Left lung (tissue), 10 donors: Measurements from ENCODE around the gene SLC35E2B. TPM values are rescaled to one million over a fixed set of nuclear protein-coding genes. Genes with fewer than 3 reads are reported as not detected.
"Not testable (repeated sequence)": the region's sequence is repeated elsewhere in the genome, so short reads cannot be mapped to it uniquely, and the experiment has no call there.

Experiments used
- ATAC-seq: fragments of 200-7000 bp; cut with Tn5 transposase; one replicate; pipeline ENCODE4 v1.9.1; 2020; ENCODE audit warnings: moderate library complexity
- DNase-seq, 4 donors: peaks; one replicate each; pipeline ENCODE4 v3.0.0-alpha.2; 2013 to 2020
- H3K27ac ChIP-seq, 2 donors: fragments of 200-600 bp; sonication (generic) in 1 of 2; one replicate each; pipeline versions ENCODE4 v1.5.0 to v1.8.0; 2020 to 2021
- H3K27me3 ChIP-seq, 2 donors: fragments of 200-600 bp; sonication (generic) in 1 of 2; one replicate each; pipeline versions ENCODE4 v1.5.0 to v1.8.0; 2020 to 2021
- H3K36me3 ChIP-seq, 2 donors: fragments of 200-600 bp; sonication (generic) in 1 of 2; one replicate each; pipeline versions ENCODE4 v1.5.0 to v1.8.0; 2020 to 2021
- H3K4me1 ChIP-seq, 2 donors: fragments of 200-600 bp; one replicate each; pipeline ENCODE4 v1.8.0; 2021
- H3K4me3 ChIP-seq, 2 donors: fragments of 200-600 bp; sonication (generic) in 1 of 2; one replicate each; pipeline versions ENCODE4 v1.5.0 to v1.8.0; 2020 to 2021; ENCODE audit warnings: mild to moderate bottlenecking in 1 of 2
- H3K9me3 ChIP-seq, 2 donors: fragments of 200-600 bp; sonication (generic) in 1 of 2; one replicate each; pipeline versions ENCODE4 v1.5.0 to v1.8.0; 2020 to 2021
- CTCF ChIP-seq, 2 donors: fragments of 200-600 bp; sonication (generic) in 1 of 2; IDR thresholded peaks; one replicate each; pipeline versions ENCODE4 v1.5.0 to v1.8.0; 2021; ENCODE audit warnings: antibody characterized with exemption in 2 of 2
- intact Hi-C, 2 donors: fragments of 100-400 bp; cut with DNase I; formaldehyde crosslinking; loops; one replicate each; pipeline versions ENCODE4 v1.11.2 to v1.14.2; 2022
- polyA plus RNA-seq, 6 donors: library from polyadenylated mRNA; unstranded; fragments of 120-200 nt; gene quantifications; one replicate each; pipeline ENCODE4 v1.2.1, GENCODE V29; 2013; ENCODE audit not compliant: insufficient read length in 6 of 6
- total RNA-seq, 2 donors: library from RNA; stranded (reverse); fragmentation: NEBNext Ultra II Directional; extraction: Animal tissue kit (Norgen Biotek cat#: 25700); gene quantifications; one replicate each; pipeline ENCODE4 v1.2.1, GENCODE V29; 2021
- donor health status: DM: no; HTN: yes; CAD: no.
- donor health status: DM: no; HTN: no; CAD: no.

Gene SLC35E2B
- total and polyA plus RNA-seq, 8 donors = 45.7 to 109 (median 88.0) TPM

- DNase-seq (peak in 2 of 4 donors; percentile 28 to 53), ATAC-seq (no peak)
- no peaks in the 10 kb centered on the region for H3K9me3 ChIP-seq
- no peak for TF ChIP-seq CTCF (IDR thresholded peaks at IDR 0.05)
- intact Hi-C loops = no loop called here
- no peak overlapping the region for H3K4me3 ChIP-seq
- H3K4me1 ChIP-seq = peaks cover 0 to 9% of the 10 kb centered on the region in 2 donors
- peaks cover 0 to 9% of the 10 kb centered on the region in 2 donors for H3K36me3 ChIP-seq
- H3K27me3 ChIP-seq = no peaks in the 10 kb centered on the region
- no peak overlapping the region for H3K27ac ChIP-seq
Measured at GRCh38 chr1:1677718-1678580, 14.6 kb downstream of the SLC35E2B start.

GRCh38 chr1:1676087-1676486 is 16.5 kb downstream of the SLC35E2B start:
- not testable (repeated sequence) for ATAC-seq

GRCh38 chr1:1675218-1675617 is 17.4 kb downstream of the SLC35E2B start:
- DNase-seq = peak in 2 of 4 donors; percentile 8 to 22
- H3K9me3 ChIP-seq, H3K4me3 ChIP-seq, H3K4me1 ChIP-seq, intact Hi-C loops, ATAC-seq, H3K27ac ChIP-seq, H3K27me3 ChIP-seq: not testable (repeated sequence)
- peaks cover 0 to 31% of the 10 kb centered on the region in 2 donors for H3K36me3 ChIP-seq

More at GRCh38 chr1:1676087-1676486, 16.5 kb downstream of the SLC35E2B start:
- H3K9me3 ChIP-seq, H3K27me3 ChIP-seq, intact Hi-C loops, H3K4me3 ChIP-seq, H3K27ac ChIP-seq, H3K4me1 ChIP-seq: not testable (repeated sequence)
- DNase-seq = peak in 1 of 4 donors; percentile 1
- peaks cover 0 to 22% of the 10 kb centered on the region in 2 donors for H3K36me3 ChIP-seq

GRCh38 chr1:1674806-1675205 is 17.8 kb downstream of the SLC35E2B start:
- H3K27me3 ChIP-seq, H3K4me3 ChIP-seq, intact Hi-C loops, H3K27ac ChIP-seq, ATAC-seq, H3K9me3 ChIP-seq, H3K4me1 ChIP-seq: not testable (repeated sequence)
- DNase-seq = peak in 2 of 4 donors; percentile 25 to 37
- H3K36me3 ChIP-seq = peaks cover 0 to 35% of the 10 kb centered on the region in 2 donors

GRCh38 chr1:1672181-1672965 is 20.2 kb downstream of the SLC35E2B start:
- ATAC-seq (no peak), DNase-seq (peak in 2 of 4 donors; percentile 11 to 49)
- Histone ChIP-seq H3K27me3 (no peaks in the 10 kb centered on the region), H3K36me3 (peaks cover 0 to 51% of the 10 kb centered on the region in 2 donors), H3K27ac (no peak overlapping the region), H3K4me3 (no peak overlapping the region), H3K4me1 (no peaks in the 10 kb centered on the region), H3K9me3 (no peaks in the 10 kb centered on the region)
- intact Hi-C loops = no loop called here
- TF ChIP-seq CTCF (IDR thresholded peaks at IDR 0.05) = no peak

GRCh38 chr1:1671365-1672119 is 21.1 kb downstream of the SLC35E2B start:
- Histone ChIP-seq H3K27ac (no peak overlapping the region), H3K9me3 (no peaks in the 10 kb centered on the region), H3K4me3 (no peak overlapping the region), H3K4me1 (no peaks in the 10 kb centered on the region), H3K36me3 (peaks cover 0 to 53% of the 10 kb centered on the region in 2 donors), H3K27me3 (no peaks in the 10 kb centered on the region)
- no peak for ATAC-seq
- peak in 2 of 4 donors; percentile 30 to 72 for DNase-seq
- intact Hi-C loops = no loop called here
- TF ChIP-seq CTCF (IDR thresholded peaks at IDR 0.05) = no peak
